GM12892 (cell line): ENCODE results near the gene RFC3.

Source experiments
- DNase-seq: peaks from one replicate; pipeline ENCODE4 v3.0.0; 2011; ENCODE audit not compliant: insufficient read length
- FAIRE-seq: peaks from 2 replicates; lab custom pipeline; 2011; peaks lifted over from hg19 to GRCh38; lab: Jason Lieb, UNC
- POLR2A ChIP-seq: IDR thresholded peaks from 2 replicates; pipeline ENCODE4 v1.6.1; 2011; ENCODE audit warnings: low read depth, low read length, control low read depth
- POLR2AphosphoS5 ChIP-seq: IDR thresholded peaks from 2 replicates; pipeline ENCODE4 v1.6.1; 2011; ENCODE audit warnings: low read depth, low read length, control low read depth
- TAF1 ChIP-seq: IDR thresholded peaks from 2 replicates; pipeline ENCODE4 v1.6.1; 2011; ENCODE audit warnings: low read depth, mild to moderate bottlenecking, control low read depth, low read length, borderline replicate concordance

Gene RFC3

GRCh38 chr13:33873251-33873908, 55.4 kb downstream of the RFC3 start:
- DNase-seq (no peak), FAIRE-seq (no peak)
- TF ChIP-seq TAF1 = no peak
- TF ChIP-seq POLR2AphosphoS5 = no peak
- no peak for TF ChIP-seq POLR2A

DNA sequence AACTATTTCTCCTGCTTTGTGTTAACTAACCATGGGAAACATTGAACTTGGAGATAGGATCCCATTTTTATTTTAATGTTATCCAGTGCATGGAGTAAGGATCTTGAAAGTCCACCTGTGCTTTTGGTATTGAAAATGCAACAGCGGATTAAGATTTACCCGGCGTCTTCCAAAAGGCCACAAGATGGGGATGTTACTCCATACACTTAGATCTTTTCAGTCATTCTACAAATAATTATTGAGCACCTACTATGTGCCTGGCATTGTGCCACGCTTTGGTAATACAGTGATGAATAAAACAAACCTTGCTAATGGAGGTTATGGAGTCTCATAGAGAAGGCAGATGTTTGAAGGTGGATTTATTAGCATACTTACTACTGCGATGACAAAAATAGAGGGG, 56.9 kb downstream of the RFC3 start:
- DNase-seq = no peak
- FAIRE-seq = no peak
- TF ChIP-seq POLR2AphosphoS5 = no peak
- TF ChIP-seq POLR2A = no peak
- no peak for TF ChIP-seq TAF1

- FAIRE-seq = no peak
- no peak for TF ChIP-seq POLR2A
- TF ChIP-seq POLR2AphosphoS5 = no peak
- TF ChIP-seq TAF1 = no peak
Measured at GRCh38 chr13:33875618-33876401, 57.9 kb downstream of the RFC3 start.

DNA sequence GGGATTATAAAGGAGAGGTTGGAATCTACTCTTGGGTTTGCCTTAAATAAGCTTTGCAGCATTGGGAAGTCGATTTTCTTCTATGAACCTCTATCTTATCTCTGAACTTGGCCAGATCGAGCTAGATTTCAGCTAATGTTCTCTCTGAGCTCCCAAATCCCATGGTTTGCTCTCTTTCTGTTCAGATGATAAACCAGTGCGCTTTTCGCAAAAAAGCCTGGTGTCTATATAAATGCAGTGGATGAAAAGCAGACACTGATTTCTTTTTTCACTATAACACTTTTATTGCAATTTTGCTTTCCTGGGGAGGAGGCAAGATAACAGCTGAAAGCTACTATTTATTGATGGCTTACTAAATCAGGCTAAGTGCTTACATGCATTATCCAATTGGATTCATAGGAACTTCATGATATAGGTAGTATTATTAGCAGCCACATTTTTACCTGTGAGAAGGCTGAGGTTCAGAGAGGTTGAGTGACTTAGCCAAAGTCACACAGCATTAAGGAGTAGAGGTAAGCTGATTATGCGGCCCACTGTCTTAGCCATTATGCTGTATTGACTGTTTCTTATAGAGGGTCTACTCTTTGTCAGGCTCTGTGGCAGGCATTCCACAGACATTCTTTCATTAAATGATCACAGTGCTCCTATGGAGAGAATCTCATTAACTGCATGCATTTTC, 58.9 kb downstream of the RFC3 start:
- no peak for DNase-seq
- no peak for TF ChIP-seq POLR2AphosphoS5
- no peak for TF ChIP-seq TAF1
- no peak for TF ChIP-seq POLR2A
- FAIRE-seq = no peak

More at GRCh38 chr13:33875618-33876401, 57.9 kb downstream of the RFC3 start:
- DNase-seq = no peak

- FAIRE-seq = no peak
- no peak for TF ChIP-seq TAF1
- TF ChIP-seq POLR2AphosphoS5 = no peak
- no peak for TF ChIP-seq POLR2A
- no peak for DNase-seq
Measured at GRCh38 chr13:33879118-33879517, 61.2 kb downstream of the RFC3 start.

GRCh38 chr13:33882804-33883203, 64.9 kb downstream of the RFC3 start:
- DNase-seq (no peak), FAIRE-seq (no peak)
- no peak for TF ChIP-seq POLR2A
- TF ChIP-seq TAF1 = no peak
- TF ChIP-seq POLR2AphosphoS5 = no peak

DNA sequence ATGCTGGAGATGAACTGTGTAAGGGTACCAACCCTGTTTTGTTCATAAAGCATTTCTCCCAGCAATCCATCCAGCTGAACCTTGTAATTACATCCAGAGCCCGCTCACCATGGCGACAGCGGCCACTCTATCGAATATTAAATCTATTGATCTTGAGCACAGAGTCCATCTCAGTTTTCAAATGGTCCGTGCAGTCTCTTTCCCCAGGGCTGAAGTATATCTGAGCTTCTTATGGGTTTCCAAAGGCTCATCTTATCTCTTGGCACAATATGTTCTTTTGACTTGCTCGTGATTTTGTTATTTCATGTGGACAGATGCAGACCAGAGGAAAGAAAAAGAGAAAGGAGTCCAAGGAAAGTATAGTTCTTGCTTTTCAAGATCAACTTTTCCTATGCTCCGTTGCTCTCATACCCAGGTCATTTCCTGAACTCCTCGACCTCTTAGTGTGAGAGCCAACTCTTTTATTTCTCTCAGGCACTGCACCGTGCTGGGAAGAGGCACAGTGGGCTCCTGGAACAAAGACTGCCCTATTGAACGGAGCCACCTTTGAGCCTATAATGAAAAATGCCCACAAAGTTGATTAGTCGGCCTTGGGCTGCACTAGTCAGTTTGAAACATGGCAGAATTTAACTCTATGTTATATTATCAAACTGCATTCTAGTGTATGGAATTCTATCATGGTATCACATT, 66.7 kb downstream of the RFC3 start:
- FAIRE-seq (no peak), DNase-seq (no peak)
- no peak for TF ChIP-seq TAF1
- no peak for TF ChIP-seq POLR2A
- no peak for TF ChIP-seq POLR2AphosphoS5
